Vagina (tissue), 2 donors: ENCODE results near the gene TMOD2. TPM values are rescaled to one million over a fixed set of nuclear protein-coding genes. Genes with fewer than 3 reads are reported as not detected.
A peak's percentile ranks its signal among the peaks of the same experiment; 100 is the strongest.

Experiments
- DNase-seq, 2 donors: peaks; one replicate each; pipeline ENCODE4 v3.0.0-alpha.2; 2017; ENCODE audit errors: extremely low spot score in 2 of 2
- H3K27ac ChIP-seq: fragments of 200-600 bp; sonication (generic); one replicate; pipeline ENCODE4 v1.5.1; 2019
- H3K27me3 ChIP-seq: fragments of 200-600 bp; sonication (generic); one replicate; pipeline ENCODE4 v1.5.1; 2019
- H3K36me3 ChIP-seq, 2 donors: fragments of 200-600 bp; sonication (generic); one replicate each; pipeline ENCODE4 v1.5.1; 2017 to 2019
- H3K4me1 ChIP-seq: fragments of 200-600 bp; sonication (generic); one replicate; pipeline ENCODE4 v1.5.1; 2019
- H3K4me3 ChIP-seq, 2 donors: fragments of 200-600 bp; sonication (generic); 1 replicate in 1 of 2; 2 replicates in 1 of 2; pipeline ENCODE4 v1.5.1; 2016 to 2019
- H3K9me3 ChIP-seq: fragments of 200-600 bp; sonication (generic); one replicate; pipeline ENCODE4 v1.5.1; 2019
- CTCF ChIP-seq, 3 experiments: fragments of 450-650 bp in 2 of 3; fragments of 200-600 bp in 1 of 3; sonication (generic) in 1 of 3; IDR thresholded peaks; one replicate each; pipeline ENCODE4 v1.5.1; 2017 to 2019; ENCODE audit warnings: antibody characterized with exemption in 3 of 3, mild to moderate bottlenecking in 2 of 3, moderate library complexity in 2 of 3
- POLR2A ChIP-seq, 2 donors: fragments of 450-650 bp; IDR thresholded peaks; one replicate each; pipeline ENCODE4 v1.6.1; 2017; ENCODE audit warnings: antibody characterized with exemption in 2 of 2, mild to moderate bottlenecking in 2 of 2, moderate library complexity in 2 of 2
- POLR2AphosphoS5 ChIP-seq, 2 donors: sonication (generic); formaldehyde crosslinking; IDR thresholded peaks; one replicate each; pipeline ENCODE4 v1.9.0; 2017; ENCODE audit warnings: antibody characterized with exemption in 2 of 2, mild to moderate bottlenecking in 2 of 2, low read depth in 1 of 2; ENCODE audit not compliant: insufficient read depth in 1 of 2
- intact Hi-C: fragments of 100-400 bp; cut with DNase I; formaldehyde crosslinking; loops from one replicate; pipeline ENCODE4 v1.15.1; 2023
- total RNA-seq: library from RNA; depleted of rRNA; stranded (reverse); fragments of >200 nt; gene quantifications from one replicate; pipeline ENCODE4 v1.2.3, GENCODE V29; 2016

Gene TMOD2
- total RNA-seq, 1 donor from 2014 or later, result 18.4 TPM

DNA sequence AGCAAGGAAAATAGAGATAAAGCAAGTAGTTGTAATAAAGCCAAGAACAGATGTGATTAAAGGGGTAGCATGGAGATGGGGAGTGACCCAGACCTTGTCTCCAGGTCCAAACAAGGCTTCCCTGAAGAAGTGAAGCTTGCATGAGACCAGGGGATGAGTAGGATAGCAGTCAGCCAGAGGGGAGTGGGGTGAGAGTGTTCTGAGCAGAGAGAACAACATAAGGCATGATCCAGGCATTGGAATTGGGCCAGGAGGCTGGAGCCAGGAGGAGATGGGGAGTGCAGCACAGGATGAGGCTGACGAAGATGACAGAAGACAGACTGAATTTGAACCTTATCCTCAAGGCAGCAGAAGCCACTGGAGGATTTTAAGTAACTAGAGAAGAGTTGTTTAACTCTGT, 7.2 kb downstream of the TMOD2 start:
- H3K4me3 ChIP-seq, result no peak overlapping the region
- no peaks in the 10 kb centered on the region for H3K4me1 ChIP-seq
- no peaks in the 10 kb centered on the region for H3K36me3 ChIP-seq
- TF ChIP-seq POLR2AphosphoS5 (IDR thresholded peaks at IDR 0.05; ENCODE audit: insufficient read depth in 1 of 2, low read depth in 1 of 2) (no peak), POLR2A (IDR thresholded peaks at IDR 0.05) (no peak), CTCF (IDR thresholded peaks at IDR 0.05) (no peak)
- no peaks in the 10 kb centered on the region for H3K27me3 ChIP-seq
- no peak for DNase-seq
- H3K9me3 ChIP-seq, result no peaks in the 10 kb centered on the region
- intact Hi-C loops, result no loop called here
- peak overlapping the region; percentile 45 for H3K27ac ChIP-seq

- no peak for DNase-seq
- TF ChIP-seq CTCF (IDR thresholded peaks at IDR 0.05) (no peak), POLR2A (IDR thresholded peaks at IDR 0.05) (no peak), POLR2AphosphoS5 (IDR thresholded peaks at IDR 0.05; ENCODE audit: insufficient read depth in 1 of 2, low read depth in 1 of 2) (peak in 1 of 2 donors; percentile 11)
- Histone ChIP-seq H3K4me1 (no peaks in the 10 kb centered on the region), H3K4me3 (no peak overlapping the region), H3K27me3 (no peaks in the 10 kb centered on the region), H3K36me3 (no peaks in the 10 kb centered on the region), H3K27ac (peak overlapping the region; percentile 4), H3K9me3 (no peaks in the 10 kb centered on the region)
- intact Hi-C loops, result no loop called here
These were observed 8.2 kb downstream of the TMOD2 start for GRCh38 chr15:51759557-51760070.

DNA sequence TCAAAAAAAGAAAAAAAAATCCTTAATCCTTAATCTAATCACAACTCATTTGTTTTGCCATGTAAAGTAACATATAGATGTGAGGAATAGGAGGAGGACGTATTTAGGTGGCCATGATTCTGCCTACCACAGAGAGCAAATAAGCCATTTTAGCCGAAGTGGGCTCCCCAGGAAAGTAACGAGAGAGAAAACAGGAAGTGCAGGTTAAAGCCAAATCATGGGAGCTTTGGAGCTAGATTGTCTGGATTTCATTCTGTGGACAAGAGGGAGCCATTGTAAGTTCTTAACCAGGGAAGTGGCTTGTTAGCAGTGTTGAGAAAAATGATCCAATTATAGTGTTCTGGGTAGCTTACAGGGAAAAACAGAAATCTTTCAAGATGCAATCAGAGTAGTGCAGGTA, 9.4 kb downstream of the TMOD2 start:
- intact Hi-C loops, result no loop called here
- DNase-seq, result no peak
- Histone ChIP-seq H3K9me3 (no peaks in the 10 kb centered on the region), H3K4me3 (no peak overlapping the region), H3K27me3 (no peaks in the 10 kb centered on the region), H3K36me3 (no peaks in the 10 kb centered on the region), H3K27ac (no peak overlapping the region), H3K4me1 (no peaks in the 10 kb centered on the region)
- TF ChIP-seq POLR2AphosphoS5 (IDR thresholded peaks at IDR 0.05; ENCODE audit: insufficient read depth in 1 of 2, low read depth in 1 of 2) (no peak), CTCF (IDR thresholded peaks at IDR 0.05) (no peak), POLR2A (IDR thresholded peaks at IDR 0.05) (no peak)

DNA sequence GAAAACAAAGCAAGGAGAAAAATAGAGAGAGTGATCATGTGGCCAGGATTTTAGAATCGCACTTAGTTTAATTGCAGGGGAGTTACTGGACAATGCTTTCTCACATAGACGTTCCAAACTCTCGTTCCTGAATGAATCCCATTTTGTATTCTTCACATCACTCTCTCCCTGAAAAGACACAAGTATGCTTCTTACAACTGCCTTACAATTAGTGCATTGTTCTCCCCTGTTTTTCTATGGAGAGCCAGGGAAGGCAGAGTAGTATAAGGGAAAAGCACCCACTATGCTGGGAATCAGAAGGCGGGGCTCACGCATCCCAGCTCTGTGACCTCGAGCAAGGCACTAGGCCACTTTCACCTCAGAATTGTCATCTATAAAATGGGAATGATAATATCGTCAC, 14.4 kb downstream of the TMOD2 start:
- H3K27ac ChIP-seq, result no peak overlapping the region
- no peak overlapping the region for H3K4me3 ChIP-seq
- peaks cover 0 to 4% of the 10 kb centered on the region in 2 donors for H3K36me3 ChIP-seq
- no peaks in the 10 kb centered on the region for H3K4me1 ChIP-seq
- TF ChIP-seq CTCF (IDR thresholded peaks at IDR 0.05) (no peak), POLR2A (IDR thresholded peaks at IDR 0.05) (no peak), POLR2AphosphoS5 (IDR thresholded peaks at IDR 0.05; ENCODE audit: insufficient read depth in 1 of 2, low read depth in 1 of 2) (no peak)
- intact Hi-C loops, result no loop called here
- H3K9me3 ChIP-seq, result no peaks in the 10 kb centered on the region
- H3K27me3 ChIP-seq, result no peaks in the 10 kb centered on the region
- DNase-seq, result no peak

DNA sequence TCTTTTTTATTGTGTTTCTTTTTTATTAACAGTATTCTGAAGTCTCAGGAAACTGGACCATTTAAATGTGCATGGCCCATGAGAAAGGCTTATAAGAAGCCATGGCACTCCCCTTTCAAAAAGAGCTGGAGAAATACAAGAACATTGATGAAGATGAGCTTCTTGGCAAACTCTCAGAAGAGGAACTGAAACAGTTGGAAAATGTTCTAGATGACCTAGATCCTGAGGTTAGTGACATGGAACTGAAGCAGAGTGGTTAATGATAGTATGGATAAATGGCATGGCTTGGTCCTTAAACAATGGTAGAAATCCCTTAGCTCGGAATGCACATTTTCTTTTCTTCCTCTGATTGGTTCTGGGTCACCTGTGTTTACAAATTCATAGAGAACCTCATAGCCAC, 14.9 kb downstream of the TMOD2 start:
- no peak overlapping the region for H3K27ac ChIP-seq
- no peak for TF ChIP-seq POLR2A (IDR thresholded peaks at IDR 0.05)
- no peak for TF ChIP-seq POLR2AphosphoS5 (IDR thresholded peaks at IDR 0.05; ENCODE audit: insufficient read depth in 1 of 2, low read depth in 1 of 2)
- no peak for TF ChIP-seq CTCF (IDR thresholded peaks at IDR 0.05)
- intact Hi-C loops, result no loop called here
- H3K4me3 ChIP-seq, result no peak overlapping the region
- H3K9me3 ChIP-seq, result no peaks in the 10 kb centered on the region
- peaks cover 0 to 8% of the 10 kb centered on the region in 2 donors for H3K36me3 ChIP-seq
- H3K4me1 ChIP-seq, result no peaks in the 10 kb centered on the region
- no peak for DNase-seq
- H3K27me3 ChIP-seq, result no peaks in the 10 kb centered on the region
